HG02642 (cell line): ENCODE results near the gene OMG.
A peak's percentile ranks its signal among the peaks of the same experiment; 100 is the strongest.
"Not testable (repeated sequence)": the region's sequence is repeated elsewhere in the genome, so short reads cannot be mapped to it uniquely, and the experiment has no call there.

Experiments used
- ATAC-seq: cut with Tn5 transposase; IDR thresholded peaks from one replicate; pipeline ENCODE4 v1.9.1; 2021; ENCODE audit warnings: mild to moderate bottlenecking; ENCODE audit not compliant: unreplicated experiment, poor library complexity

The OMG gene

DNA sequence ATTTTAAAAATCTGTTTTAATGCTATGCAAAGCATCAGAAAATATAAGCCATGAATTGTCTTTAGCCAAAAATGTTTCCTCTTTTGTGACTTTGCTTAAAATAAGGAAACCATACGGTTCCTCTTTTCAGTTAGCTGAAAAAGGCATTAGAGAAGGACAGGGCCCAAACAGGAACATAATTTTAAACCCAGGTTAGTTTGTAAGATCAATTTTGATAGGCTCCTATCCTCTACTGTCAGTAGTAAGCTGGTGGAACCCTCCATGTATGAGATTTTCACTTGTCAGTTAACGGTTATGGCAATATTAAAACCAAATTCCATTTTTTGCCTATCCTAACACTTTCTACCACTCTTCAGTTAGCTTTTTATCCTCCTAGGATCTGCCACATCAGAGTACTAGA is 12.5 kb upstream of the OMG start:
- peak; percentile 34 for ATAC-seq

DNA sequence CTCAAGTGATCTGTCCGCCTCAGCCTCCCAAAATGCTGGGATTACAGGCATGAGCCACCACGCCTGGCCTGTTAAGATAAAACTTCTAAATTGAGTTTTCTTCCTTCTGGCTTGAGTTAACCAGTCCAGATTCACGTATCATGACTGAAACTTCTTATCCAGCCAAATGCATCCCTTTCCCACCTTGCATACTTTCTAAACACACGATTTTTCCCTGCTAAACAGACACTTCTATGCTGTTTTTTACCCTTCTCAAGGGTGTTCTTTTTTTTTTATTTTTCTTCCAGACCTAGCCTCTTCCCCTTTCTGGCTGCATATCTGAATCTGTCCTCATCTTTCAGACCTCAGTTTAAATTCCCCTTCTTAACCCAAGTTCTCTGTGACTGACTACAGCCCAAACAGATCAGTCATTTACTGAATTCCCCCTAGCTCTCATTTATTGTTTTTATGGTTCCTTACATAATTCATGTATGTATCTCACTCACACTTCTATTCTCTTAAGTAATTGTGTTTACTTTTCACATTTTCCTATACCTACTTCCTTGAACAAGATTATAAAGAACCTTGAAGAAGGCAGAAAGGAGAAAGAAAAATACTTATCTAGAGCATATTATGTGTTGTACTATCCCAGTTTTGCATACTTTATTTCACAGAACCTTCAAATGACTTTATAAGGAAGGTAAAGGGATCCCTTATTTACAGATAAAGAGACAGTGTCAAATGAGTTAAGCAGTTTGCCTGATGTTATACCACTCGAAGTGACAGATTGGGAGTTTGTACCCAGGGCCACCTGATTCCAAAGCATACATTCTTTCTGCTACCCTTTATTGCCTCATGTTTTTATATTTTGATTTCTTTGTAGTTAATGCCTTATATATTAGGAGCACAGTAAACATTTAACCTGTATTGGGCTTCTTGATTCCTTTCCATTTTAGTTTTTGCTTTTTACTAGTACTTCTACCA is 11.6 kb upstream of the OMG start:
- no peak for ATAC-seq

DNA sequence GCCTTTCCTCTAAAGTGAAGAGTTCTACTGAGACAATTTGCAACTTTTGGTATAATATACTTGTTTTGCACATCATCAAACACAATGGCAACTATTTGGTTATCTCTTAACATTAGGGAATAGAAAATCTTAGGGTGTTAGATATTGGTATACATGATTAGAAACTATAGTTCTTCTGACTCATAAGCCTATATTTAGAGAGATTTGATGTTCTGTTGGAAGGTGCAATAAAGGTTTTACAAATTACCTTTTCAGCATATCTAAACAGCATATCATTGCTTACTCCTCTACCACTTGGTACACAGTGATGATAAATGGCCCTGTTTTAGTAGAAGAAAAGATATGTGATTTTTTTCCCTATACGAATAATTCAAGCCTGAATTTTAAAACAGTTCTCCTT is 10.6 kb upstream of the OMG start:
- no peak for ATAC-seq

DNA sequence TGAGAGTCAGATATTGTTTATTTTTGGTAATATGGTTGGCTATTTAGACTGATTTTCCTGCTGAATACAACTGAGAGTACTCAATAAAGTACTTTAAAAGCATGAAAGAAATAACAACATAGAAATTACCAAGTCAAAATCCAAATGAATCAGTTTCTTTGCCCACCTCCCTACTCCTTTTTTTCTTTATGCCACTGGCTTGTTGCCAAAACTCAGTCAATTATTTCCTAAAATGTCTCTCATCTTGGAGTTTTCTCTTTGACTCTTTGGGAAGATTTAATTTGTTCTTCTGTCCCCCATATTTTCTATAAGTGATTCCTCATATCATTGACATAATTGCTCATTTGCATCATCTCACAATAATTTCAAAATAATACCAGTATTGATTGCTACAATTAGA is 2.6 kb upstream of the OMG start:
- no peak for ATAC-seq

DNA sequence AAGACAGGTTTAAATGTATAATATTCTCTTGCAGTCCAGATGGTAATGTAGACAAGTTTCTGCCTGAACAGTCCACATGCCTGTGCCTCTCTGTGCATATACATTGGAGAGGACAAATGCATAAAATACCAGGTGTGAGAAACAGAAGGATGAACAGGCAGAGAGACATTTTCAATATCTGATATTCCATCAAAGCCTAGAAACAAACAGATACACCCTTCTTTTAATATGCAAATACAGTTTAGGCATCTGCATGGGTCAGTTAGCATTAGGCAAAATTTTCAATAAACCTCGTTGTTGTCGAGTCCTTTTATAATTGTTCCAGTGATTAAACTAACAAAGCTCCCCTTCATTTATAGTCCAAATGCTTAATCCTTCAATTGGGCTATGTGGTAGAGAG is 897 bp downstream of the OMG start:
- ATAC-seq, result no peak

DNA sequence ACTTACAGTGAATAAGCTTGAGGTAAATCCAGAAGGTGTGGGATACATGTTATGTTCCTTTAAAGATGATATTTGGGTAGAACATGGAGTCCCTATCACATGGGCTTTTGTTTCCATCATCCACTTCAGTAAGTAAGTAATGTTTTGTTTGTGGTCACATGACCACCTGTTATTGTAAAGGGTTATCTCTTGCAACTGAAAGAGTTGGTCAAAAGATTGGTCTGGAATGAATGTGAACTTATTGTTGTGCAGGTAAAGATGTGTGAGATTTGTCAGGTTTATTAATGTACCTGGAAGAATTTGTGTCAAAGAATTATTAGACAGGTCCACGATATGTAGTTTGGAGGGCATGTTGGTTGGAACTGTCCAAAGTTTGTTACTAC is 1.6 kb downstream of the OMG start:
- ATAC-seq, result no peak

DNA sequence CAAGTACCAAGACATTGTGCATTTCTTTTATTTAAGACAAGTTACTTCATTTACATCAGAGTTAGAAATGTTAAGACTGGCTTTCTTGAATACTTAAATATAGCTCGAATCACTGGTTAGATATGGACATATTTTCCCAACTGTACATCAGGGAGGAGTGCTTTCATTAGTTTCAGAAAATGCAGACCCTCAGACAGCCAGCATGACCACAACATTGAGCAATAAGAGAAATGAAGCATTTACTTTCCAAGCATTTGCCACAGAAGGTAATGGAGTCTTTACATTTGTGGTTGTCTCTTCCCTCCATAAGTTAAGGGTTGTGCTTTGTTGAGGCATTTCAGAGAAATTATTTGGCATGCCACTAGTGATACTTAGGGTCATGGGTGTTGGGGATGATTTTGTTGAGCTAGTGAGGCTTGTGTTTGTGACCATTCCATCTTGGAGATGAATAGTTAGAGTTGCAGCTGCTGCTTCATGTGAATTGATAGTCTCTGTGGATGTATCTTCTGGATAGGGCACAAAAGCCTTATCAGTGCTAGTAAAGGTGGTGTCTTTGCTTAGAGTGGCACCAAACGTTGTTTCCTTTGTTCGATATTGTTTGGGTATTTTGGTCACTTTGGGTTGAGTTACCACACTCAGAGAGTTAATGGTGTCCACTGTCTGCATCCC is 2.1 kb downstream of the OMG start:
- no peak for ATAC-seq

DNA sequence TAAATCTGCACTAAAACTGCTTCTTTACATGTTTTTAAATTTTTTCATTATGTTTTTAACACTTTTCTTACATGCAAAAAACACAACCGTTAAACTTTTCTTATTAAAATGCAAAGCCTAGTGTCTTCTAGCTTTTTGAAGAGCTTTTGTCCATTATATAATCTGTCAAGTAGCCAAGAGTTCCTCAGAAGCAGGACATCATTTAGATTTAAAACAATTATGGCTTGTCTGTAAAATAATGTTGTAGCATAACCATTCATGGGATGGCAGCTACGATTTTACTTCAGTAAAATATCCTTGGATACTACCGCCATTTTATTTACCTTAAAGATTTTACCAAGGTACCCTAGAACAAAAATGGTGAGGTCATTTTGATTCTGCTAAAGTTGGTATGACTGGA is 2.8 kb downstream of the OMG start:
- ATAC-seq, result no peak

DNA sequence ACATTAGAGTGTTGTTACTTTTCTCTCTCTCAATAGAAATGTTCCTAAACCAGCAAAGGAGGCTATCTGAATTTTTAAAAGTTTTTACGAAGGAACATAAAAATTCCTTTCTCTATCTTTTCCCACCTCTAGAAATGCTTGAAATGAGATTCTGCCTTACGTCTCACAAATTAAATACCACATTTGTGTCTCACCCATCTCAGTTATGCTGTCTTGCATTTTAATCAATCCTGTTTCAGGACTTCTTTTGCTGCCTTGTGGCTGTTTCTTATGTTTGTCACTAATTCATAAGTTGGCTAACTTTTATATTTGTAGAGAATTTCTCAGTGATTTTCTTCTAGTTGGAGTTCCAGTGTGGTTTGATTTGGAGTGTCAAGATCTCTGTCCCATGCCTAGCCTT is 3.5 kb downstream of the OMG start:
- ATAC-seq, result no peak

DNA sequence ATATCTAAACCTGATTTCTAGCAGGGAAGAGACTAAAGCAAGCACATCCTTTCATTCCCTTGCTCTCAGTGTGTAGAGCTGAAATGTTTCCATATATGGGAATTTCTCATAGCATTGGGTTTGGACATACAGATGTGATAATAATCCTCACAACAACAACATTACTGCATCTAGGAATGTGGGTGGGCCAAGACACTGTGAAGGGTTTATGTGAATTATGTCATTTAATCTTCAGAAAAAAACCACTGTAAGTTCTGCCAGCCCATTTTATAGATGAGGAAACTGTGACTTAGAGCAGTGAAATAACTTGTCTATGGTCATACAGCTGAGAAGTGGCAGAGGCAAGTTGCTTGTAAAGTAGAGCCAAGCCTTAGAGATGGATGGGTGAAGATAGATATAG is 5.2 kb downstream of the OMG start:
- no peak for ATAC-seq

DNA sequence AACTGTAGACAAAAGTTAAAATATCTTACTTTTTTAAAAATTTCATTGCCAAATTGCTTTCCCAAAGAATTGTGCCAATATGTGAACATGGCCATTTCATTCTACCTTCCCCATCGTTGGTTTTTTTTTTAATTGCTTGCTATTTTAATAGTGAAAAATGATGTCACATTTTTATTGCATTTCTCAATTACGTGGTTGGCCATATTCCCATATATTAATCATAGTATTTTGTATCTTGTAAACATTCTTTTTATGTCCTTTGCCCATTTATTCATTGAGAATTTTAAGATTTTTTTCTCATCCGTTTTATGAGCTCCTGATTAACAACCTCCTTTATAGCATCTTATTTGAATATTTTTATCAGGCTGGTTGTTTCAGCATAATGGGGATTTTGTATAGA is 7.2 kb downstream of the OMG start:
- ATAC-seq, result no peak

DNA sequence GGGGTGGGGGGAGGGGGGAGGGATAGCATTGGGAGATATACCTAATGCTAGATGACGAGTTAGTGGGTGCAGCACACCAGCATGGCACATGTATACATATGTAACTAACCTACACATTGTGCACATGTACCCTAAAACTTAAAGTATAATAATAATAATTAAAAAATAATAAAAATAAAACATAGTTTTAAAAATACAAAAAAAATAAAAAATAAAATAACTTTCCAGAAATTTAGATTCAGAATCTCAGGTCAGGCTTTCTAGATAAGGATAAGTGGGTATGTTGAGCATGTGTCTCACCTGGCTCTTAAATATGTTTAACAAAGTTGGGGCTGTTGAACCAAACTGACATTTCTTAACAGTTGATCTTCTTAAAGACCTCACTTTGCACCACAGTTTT is 9.1 kb downstream of the OMG start:
- ATAC-seq, result not testable (repeated sequence)

DNA sequence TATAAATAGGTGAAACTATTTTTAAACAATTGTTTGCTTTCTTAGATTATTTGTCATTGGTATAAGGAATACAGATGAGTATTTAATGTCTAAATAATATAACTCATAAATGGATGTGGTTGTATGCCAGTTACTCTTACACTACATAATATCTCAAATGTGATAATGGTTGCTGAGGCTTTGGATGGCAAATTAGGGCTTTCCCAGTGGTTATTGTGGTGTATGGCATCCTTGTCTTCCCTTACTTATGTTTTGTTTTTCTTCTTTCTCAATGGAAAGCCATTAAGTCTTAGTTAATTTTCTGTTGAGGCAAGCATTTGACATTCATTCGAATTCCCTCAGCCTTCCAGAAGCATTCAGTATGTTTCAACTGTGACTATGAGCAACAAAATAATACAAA is 10.5 kb downstream of the OMG start:
- ATAC-seq, result no peak

DNA sequence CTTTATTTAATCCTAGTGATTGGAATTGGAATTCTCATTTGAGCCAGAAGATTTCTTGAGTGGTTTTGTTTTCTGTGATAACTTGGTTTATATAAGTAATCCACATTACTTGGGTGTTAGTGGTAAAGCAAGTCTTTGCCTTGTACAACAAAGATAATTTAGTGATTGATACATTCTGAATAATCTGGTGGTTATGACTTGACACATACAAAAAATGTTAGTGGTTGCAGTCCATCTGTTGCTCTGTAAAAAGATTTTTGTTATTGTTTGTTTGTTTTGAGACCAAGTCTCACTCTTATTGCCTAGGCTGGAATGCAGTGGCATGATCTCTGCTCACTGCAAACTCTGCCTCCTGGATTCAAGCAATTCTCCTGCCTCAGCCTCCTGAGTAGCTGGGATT is 13.2 kb downstream of the OMG start:
- no peak for ATAC-seq

DNA sequence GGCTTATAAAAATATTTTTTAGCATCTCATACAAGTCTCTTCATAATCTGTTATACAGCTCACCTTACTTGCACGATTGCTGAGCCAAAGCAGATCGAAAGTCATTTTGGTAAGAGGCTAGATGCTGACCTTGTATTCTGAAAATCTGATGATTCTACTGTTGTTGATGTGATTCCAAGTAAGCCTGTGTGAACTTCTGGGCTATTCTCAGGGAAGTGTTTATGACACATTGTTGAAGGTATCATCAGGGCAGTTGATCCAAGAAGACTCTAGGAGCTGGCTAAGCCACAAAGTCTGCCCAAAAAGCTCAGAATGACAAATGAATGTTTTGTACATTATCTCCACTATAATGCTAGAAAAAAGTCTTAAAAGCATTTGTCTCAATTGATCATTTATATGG is 16.0 kb downstream of the OMG start:
- no peak for ATAC-seq

DNA sequence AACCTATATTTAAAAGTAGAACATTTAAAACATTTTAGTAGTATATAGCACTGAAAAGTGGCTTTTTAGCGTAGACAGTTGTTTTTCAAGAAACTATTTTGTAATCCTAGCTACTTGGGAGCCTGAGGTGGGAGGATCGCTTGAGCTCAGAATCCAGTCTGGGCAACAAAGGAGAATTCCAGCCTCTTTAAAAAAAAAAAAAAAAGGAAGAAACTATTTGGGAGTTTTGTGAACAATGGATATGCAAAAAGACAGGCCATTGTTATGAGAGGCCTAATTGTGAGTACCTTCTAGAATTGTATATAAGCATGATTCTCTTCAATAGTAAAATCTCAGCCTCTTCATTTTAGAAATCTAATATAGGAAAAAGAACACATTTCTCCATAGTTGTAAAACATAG is 17.6 kb downstream of the OMG start:
- ATAC-seq, result no peak

DNA sequence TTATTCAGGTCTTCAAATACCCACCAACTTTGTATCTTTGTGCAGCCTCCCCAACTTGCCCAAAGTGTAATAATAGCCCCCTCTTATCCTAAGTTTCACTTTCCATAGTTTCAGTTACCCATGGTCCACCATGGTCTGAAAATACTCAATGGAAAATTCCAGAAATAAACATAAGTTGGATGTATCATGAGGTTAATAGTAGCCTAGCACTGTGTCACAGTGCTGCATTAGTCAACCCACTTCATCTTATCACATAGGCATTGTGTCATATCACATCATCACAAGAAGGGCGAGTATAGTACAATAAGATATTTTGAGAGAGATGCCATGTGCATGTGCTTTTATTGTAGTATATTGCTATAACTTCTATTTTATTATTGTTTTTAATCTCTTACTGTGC is 21.9 kb downstream of the OMG start:
- no peak for ATAC-seq

DNA sequence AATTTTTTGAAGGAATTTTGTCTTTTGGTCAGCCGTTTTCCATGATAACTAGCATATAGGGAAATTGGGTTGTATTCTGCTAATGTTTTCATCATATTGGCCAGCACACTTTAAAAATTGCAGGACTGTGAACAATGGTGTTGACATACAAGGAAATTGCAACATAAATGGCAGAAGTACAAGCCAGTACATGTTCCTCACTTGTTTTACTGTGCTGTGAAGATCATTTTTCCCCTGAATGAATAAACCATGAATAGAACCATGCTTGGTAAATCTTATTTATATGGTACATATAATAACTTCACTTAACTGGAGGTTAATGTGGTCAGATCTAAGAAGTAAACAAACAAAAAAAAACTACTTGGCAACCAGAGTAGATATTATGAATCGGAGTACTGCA is 22.8 kb downstream of the OMG start:
- no peak for ATAC-seq

DNA sequence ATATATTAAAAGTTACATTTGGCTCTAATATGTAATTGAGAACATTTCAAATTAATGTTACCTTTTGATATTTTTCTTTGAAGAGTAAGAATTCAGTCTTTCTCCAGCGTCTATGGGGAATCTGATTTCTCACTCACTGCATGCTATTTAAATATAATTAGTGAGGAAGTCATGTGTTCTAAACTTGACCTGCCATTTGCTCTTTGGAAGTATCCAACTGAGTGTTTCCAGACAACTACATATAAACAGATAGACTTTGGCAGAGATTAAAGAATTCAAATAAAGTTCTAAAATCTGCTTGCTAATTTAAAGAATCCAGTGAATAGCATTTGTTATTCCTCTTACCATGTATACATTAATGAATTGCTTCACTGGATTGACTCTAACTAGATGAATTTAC is 23.5 kb downstream of the OMG start:
- ATAC-seq, result no peak

DNA sequence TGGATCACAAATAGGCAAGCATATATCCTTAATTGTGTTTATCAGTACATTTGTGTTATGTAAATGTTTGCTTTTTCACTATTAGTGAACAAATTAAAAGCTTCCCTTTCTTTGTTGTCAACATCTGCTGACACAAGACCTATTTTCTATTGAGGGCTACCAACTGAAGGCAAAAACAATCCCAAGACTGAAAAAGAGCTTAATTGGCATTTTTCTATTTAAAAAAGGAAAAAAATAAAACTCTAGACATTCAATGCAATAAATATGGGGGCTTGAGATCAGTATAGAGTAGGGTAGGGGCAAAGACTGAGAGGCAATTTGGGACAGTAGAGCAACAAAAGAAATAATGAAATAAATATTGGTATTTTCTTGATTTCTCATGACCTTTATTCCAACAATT is 24.2 kb downstream of the OMG start:
- no peak for ATAC-seq

DNA sequence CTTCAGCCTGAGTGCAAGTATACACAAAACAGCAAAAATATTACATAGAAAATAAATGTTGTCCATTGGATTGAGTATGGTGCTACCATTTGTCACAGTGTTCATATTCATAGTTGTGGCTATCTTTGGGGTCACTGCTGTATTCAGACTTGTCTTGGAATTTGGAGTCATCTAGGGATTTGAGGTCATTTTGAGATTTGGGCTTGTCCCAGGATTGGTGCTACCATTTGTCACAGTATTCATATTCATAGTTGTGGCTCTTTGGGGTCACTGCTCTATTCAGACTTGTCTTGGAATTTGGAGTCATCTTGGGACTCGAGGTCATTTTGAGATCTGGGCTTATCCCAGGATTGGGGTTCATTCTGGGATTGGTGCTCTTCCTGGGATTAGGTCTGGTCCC is 24.8 kb downstream of the OMG start:
- ATAC-seq, result no peak

DNA sequence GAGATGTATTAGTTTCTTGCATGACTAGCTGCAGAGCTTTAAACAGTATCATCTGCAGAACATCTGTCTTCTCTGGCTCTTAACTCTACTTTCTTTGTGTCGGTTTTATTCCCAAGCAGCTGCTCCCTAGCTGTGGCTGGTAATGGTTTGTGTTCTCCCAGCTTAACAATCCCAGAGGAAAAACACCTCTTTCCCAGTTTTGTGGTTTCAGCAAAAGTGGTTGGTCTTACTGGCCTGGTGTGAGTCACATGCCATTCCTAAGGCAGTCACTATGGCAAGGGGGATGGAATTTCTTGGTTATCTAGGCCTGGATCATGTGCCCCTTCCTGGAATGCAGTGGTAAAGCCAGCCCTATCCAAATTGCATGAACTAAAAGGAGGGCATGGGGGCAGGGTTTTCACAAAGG is 27.5 kb downstream of the OMG start:
- ATAC-seq, result no peak
